Measurements from ENCODE around the gene TMEM40.

The TMEM40 gene

GRCh38 chr3:12774619-12775018 lies 15.6 kb upstream of the TMEM40 start:
- Histone ChIP-seq H3K36me3 (ENCODE audit: control insufficient read depth, insufficient read depth, low read length, severe bottlenecking) (no peaks in the 10 kb centered on the region), H3K9me3 (ENCODE audit: control insufficient read depth, low read length) (peaks cover 19% of the 10 kb centered on the region)
- no peak for DNase-seq (ENCODE audit: low read depth)

GRCh38 chr3:12773710-12774086 lies 14.6 kb upstream of the TMEM40 start:
- Histone ChIP-seq H3K4me3 (ENCODE audit: low read length) (no peak overlapping the region), H3K9ac (ENCODE audit: low read length) (no peak overlapping the region), H3K4me1 (ENCODE audit: control insufficient read depth, insufficient read depth, low read length) (no peaks in the 10 kb centered on the region), H3K27me3 (replicated peaks; ENCODE audit: control insufficient read depth, insufficient read depth, low read length) (peaks cover 34% of the 10 kb centered on the region), H3K36me3 (ENCODE audit: control insufficient read depth, insufficient read depth, low read length, severe bottlenecking) (no peaks in the 10 kb centered on the region), H3K9me3 (ENCODE audit: control insufficient read depth, low read length) (peaks cover 19% of the 10 kb centered on the region)
- DNase-seq (ENCODE audit: low read depth) = no peak

More at GRCh38 chr3:12774619-12775018, 15.6 kb upstream of the TMEM40 start:
- H3K9ac ChIP-seq (ENCODE audit: low read length) = no peak overlapping the region
- H3K4me3 ChIP-seq (ENCODE audit: low read length) = no peak overlapping the region
- peaks cover 34% of the 10 kb centered on the region for H3K27me3 ChIP-seq (replicated peaks; ENCODE audit: control insufficient read depth, insufficient read depth, low read length)
- H3K4me1 ChIP-seq (ENCODE audit: control insufficient read depth, insufficient read depth, low read length) = no peaks in the 10 kb centered on the region

GRCh38 chr3:12773030-12773709 lies 14.1 kb upstream of the TMEM40 start:
- no peak overlapping the region for H3K4me3 ChIP-seq (ENCODE audit: low read length)
- peaks cover 19% of the 10 kb centered on the region for H3K9me3 ChIP-seq (ENCODE audit: control insufficient read depth, low read length)
- no peak overlapping the region for H3K9ac ChIP-seq (ENCODE audit: low read length)
- no peak for DNase-seq (ENCODE audit: low read depth)
- peaks cover 34% of the 10 kb centered on the region for H3K27me3 ChIP-seq (replicated peaks; ENCODE audit: control insufficient read depth, insufficient read depth, low read length)
- no peaks in the 10 kb centered on the region for H3K4me1 ChIP-seq (ENCODE audit: control insufficient read depth, insufficient read depth, low read length)
- no peaks in the 10 kb centered on the region for H3K36me3 ChIP-seq (ENCODE audit: control insufficient read depth, insufficient read depth, low read length, severe bottlenecking)

DNA sequence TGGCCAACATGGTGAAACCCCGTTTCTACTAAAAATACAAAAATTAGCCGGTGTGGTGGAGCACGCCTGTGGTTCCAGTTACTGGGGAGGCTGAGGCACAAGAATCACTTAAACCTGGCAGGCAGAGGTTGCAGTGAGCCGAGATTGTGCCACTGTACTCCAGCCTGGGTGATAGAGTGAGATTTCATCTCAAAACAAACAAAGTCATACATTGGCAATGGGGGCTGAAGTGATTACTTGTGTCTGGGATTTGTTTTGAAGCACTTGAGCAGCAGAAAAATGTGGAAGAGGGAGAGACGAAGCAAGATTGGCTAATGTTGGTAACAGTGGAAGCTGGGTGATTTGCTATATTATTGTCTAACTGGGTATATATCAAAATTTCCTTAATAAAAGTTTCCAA lies 13.4 kb upstream of the TMEM40 start:
- Histone ChIP-seq H3K4me3 (ENCODE audit: low read length) (no peak overlapping the region), H3K36me3 (ENCODE audit: control insufficient read depth, insufficient read depth, low read length, severe bottlenecking) (no peaks in the 10 kb centered on the region)
- no peak for DNase-seq (ENCODE audit: low read depth)

DNA sequence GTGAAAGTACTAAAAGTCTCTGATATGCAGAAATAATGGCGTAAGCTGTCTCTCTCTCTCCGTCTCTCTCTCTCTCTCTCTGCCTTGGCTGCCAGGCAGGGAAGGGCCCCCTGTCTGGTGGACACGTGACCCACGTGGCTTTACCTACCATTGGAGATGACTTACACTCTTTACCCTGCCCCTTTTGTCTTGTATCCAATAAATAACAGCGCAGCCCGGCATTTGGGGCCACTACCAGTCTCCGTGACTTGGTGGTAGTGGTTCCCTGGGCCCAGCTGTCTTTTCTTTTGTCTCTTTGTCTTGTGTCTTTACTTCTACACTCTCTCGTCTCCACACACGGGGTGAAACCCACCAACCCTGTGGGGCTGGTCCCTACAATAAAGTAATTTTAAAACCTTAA lies 12.2 kb upstream of the TMEM40 start:
- peaks cover 19% of the 10 kb centered on the region for H3K9me3 ChIP-seq (ENCODE audit: control insufficient read depth, low read length)
- no peak for DNase-seq (ENCODE audit: low read depth)
- H3K4me3 ChIP-seq (ENCODE audit: low read length) = no peak overlapping the region
- no peaks in the 10 kb centered on the region for H3K36me3 ChIP-seq (ENCODE audit: control insufficient read depth, insufficient read depth, low read length, severe bottlenecking)
- H3K9ac ChIP-seq (ENCODE audit: low read length) = no peak overlapping the region
- peaks cover 29% of the 10 kb centered on the region for H3K27me3 ChIP-seq (replicated peaks; ENCODE audit: control insufficient read depth, insufficient read depth, low read length)
- H3K4me1 ChIP-seq (ENCODE audit: control insufficient read depth, insufficient read depth, low read length) = no peaks in the 10 kb centered on the region

More for the DNA sequence above, 13.4 kb upstream of the TMEM40 start:
- Histone ChIP-seq H3K9ac (ENCODE audit: low read length) (no peak overlapping the region), H3K4me1 (ENCODE audit: control insufficient read depth, insufficient read depth, low read length) (no peaks in the 10 kb centered on the region), H3K27me3 (replicated peaks; ENCODE audit: control insufficient read depth, insufficient read depth, low read length) (peaks cover 32% of the 10 kb centered on the region), H3K9me3 (ENCODE audit: control insufficient read depth, low read length) (peaks cover 19% of the 10 kb centered on the region)

GRCh38 chr3:12769761-12770160 lies 10.7 kb upstream of the TMEM40 start:
- no peak for DNase-seq (ENCODE audit: low read depth)
- Histone ChIP-seq H3K4me3 (ENCODE audit: low read length) (no peak overlapping the region), H3K9ac (ENCODE audit: low read length) (no peak overlapping the region), H3K27me3 (replicated peaks; ENCODE audit: control insufficient read depth, insufficient read depth, low read length) (peaks cover 20% of the 10 kb centered on the region), H3K9me3 (ENCODE audit: control insufficient read depth, low read length) (peaks cover 7% of the 10 kb centered on the region), H3K4me1 (ENCODE audit: control insufficient read depth, insufficient read depth, low read length) (no peaks in the 10 kb centered on the region), H3K36me3 (ENCODE audit: control insufficient read depth, insufficient read depth, low read length, severe bottlenecking) (no peaks in the 10 kb centered on the region)

DNA sequence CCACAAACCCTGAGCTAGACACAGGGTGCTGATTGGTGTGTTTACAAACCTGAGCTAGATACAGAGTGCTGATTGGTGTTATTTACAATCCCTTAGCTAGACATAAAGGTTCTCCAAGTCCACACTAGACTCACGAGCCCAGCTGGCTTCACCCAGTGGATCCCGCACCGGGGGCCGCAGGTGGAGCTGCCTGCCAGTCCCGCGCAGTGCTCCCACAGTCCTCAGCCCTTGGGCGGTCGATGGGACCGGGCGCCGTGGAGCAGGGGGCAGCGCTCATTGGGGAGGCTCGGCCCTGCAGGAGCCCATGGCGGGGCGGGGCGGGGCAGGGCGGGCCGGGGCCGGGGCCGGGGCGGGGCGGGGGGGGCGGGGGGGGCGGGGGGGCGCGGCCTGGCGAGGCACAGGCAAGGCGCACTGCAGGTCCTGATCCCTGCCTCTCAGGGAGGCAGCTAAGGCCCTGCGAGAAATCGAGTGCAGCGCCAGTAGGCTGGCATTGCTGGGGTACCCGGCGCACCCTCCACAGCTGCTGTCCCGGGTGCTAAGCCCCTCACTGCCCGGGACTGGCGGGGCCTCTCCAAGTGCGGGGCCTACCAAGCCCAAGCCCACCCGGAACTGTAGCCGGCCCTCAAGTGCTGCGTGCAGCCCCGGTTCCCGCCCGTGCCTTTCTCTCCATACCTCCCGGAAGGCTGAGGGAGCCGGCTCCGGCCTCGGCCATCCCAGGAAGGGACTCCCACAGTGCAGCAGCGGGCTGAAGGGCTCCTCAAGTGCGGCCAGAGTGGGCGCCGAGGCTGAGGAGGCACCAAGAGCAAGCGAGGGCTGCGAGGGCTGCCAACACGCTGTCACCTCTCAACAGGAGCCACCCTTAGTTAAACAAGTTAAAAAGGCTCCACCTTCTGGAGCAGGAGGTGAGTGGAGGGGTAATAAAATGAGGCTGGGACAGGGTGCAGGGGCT lies 9.8 kb upstream of the TMEM40 start:
- Histone ChIP-seq H3K4me3 (ENCODE audit: low read length) (no peak overlapping the region), H3K4me1 (ENCODE audit: control insufficient read depth, insufficient read depth, low read length) (no peaks in the 10 kb centered on the region), H3K9me3 (ENCODE audit: control insufficient read depth, low read length) (no peaks in the 10 kb centered on the region), H3K27me3 (replicated peaks; ENCODE audit: control insufficient read depth, insufficient read depth, low read length) (peaks cover 13% of the 10 kb centered on the region), H3K36me3 (ENCODE audit: control insufficient read depth, insufficient read depth, low read length, severe bottlenecking) (no peaks in the 10 kb centered on the region), H3K9ac (ENCODE audit: low read length) (no peak overlapping the region)
- no peak for DNase-seq (ENCODE audit: low read depth)

- no peak overlapping the region for H3K4me3 ChIP-seq (ENCODE audit: low read length)
- H3K9me3 ChIP-seq (ENCODE audit: control insufficient read depth, low read length) = no peaks in the 10 kb centered on the region
- no peaks in the 10 kb centered on the region for H3K36me3 ChIP-seq (ENCODE audit: control insufficient read depth, insufficient read depth, low read length, severe bottlenecking)
- no peak overlapping the region for H3K9ac ChIP-seq (ENCODE audit: low read length)
- H3K27me3 ChIP-seq (replicated peaks; ENCODE audit: control insufficient read depth, insufficient read depth, low read length) = peaks cover 6% of the 10 kb centered on the region
- H3K4me1 ChIP-seq (ENCODE audit: control insufficient read depth, insufficient read depth, low read length) = no peaks in the 10 kb centered on the region
- DNase-seq (ENCODE audit: low read depth) = no peak
Measured at GRCh38 chr3:12766541-12766940, 7.5 kb upstream of the TMEM40 start.

DNA sequence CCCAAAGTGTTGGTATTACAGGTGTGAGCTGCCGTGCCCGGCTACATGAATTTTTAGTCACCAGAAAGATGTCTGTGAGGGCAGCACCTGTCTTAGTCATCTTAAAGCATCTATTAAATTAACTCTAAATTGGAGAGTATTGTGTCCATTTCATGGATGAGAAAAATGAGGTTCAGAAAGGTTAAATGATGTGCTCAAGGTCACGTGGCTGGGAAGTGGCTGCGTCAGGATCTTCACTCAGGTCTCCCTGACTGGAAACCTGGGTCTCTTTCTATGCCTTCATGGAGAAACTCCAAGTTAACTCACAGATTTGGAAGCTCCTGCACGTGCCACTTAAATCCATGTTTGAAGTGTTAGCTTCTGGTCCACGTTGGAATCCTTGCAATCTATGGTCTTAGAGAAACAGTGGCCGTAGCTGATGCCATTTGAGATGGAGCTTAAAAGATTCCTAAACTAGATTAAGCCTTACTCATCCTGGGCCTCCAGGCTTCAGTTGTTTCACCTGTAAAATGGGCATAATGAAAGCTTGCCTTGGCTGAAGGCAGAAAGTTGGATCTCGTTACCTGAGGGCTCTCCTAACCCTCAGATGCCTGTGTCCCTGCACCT lies 5.2 kb upstream of the TMEM40 start:
- Histone ChIP-seq H3K4me3 (ENCODE audit: low read length) (no peak overlapping the region), H3K9ac (ENCODE audit: low read length) (no peak overlapping the region), H3K27me3 (replicated peaks; ENCODE audit: control insufficient read depth, insufficient read depth, low read length) (peaks cover 10% of the 10 kb centered on the region), H3K4me1 (ENCODE audit: control insufficient read depth, insufficient read depth, low read length) (no peaks in the 10 kb centered on the region), H3K9me3 (ENCODE audit: control insufficient read depth, low read length) (no peaks in the 10 kb centered on the region), H3K36me3 (ENCODE audit: control insufficient read depth, insufficient read depth, low read length, severe bottlenecking) (no peaks in the 10 kb centered on the region)
- DNase-seq (ENCODE audit: low read depth) = no peak

- peaks cover 12% of the 10 kb centered on the region for H3K27me3 ChIP-seq (replicated peaks; ENCODE audit: control insufficient read depth, insufficient read depth, low read length)
- DNase-seq (ENCODE audit: low read depth) = no peak
- H3K4me3 ChIP-seq (ENCODE audit: low read length) = no peak overlapping the region
- no peaks in the 10 kb centered on the region for H3K9me3 ChIP-seq (ENCODE audit: control insufficient read depth, low read length)
- peaks cover 7% of the 10 kb centered on the region for H3K4me1 ChIP-seq (ENCODE audit: control insufficient read depth, insufficient read depth, low read length)
- no peaks in the 10 kb centered on the region for H3K36me3 ChIP-seq (ENCODE audit: control insufficient read depth, insufficient read depth, low read length, severe bottlenecking)
- no peak overlapping the region for H3K9ac ChIP-seq (ENCODE audit: low read length)
Measured at GRCh38 chr3:12759693-12760565, 870 bp upstream of the TMEM40 start.
